Gastrocnemius medialis (tissue), 4 donors: ENCODE results near the gene COL20A1. TPM values are rescaled to one million over a fixed set of nuclear protein-coding genes. Genes with fewer than 3 reads are reported as not detected.

Experiments used
- ATAC-seq, 2 donors: fragments of 150-250 bp; one replicate each; pipeline ENCODE4 v1.9.1; 2016
- DNase-seq, 2 donors: peaks; one replicate each; pipeline ENCODE4 v3.0.0-alpha.2; 2019
- H3K27ac ChIP-seq, 4 donors: fragments of 200-600 bp; sonication (generic); 1 replicate in 1 of 4; 2 replicates in 3 of 4; pipeline ENCODE4 v1.5.1; 2016 to 2018; ENCODE audit warnings: mild to moderate bottlenecking in 2 of 4, moderate library complexity in 1 of 4
- H3K27me3 ChIP-seq, 3 donors: fragments of 200-600 bp; sonication (generic) in 2 of 3; 1 replicate in 1 of 3; 2 replicates in 2 of 3; pipeline versions ENCODE4 v1.5.1 to v1.6.0; 2016 to 2019; ENCODE audit warnings: mild to moderate bottlenecking in 1 of 3, moderate library complexity in 1 of 3
- H3K36me3 ChIP-seq, 2 donors: fragments of 200-600 bp; sonication (generic) in 1 of 2; one replicate each; pipeline ENCODE4 v1.5.1; 2017 to 2018
- H3K4me1 ChIP-seq, 2 donors: fragments of 200-600 bp; sonication (generic) in 1 of 2; one replicate each; pipeline ENCODE4 v1.5.1; 2016 to 2017; ENCODE audit warnings: mild to moderate bottlenecking in 2 of 2
- H3K4me3 ChIP-seq, 4 donors: fragments of 200-600 bp; sonication (generic) in 3 of 4; 1 replicate in 1 of 4; 2 replicates in 3 of 4; pipeline ENCODE4 v1.5.1; 2016 to 2019; ENCODE audit warnings: mild to moderate bottlenecking in 2 of 4
- H3K9me3 ChIP-seq, 3 donors: fragments of 200-600 bp; sonication (generic) in 2 of 3; 1 replicate in 1 of 3; 2 replicates in 2 of 3; pipeline ENCODE4 v1.5.1; 2016 to 2019
- CTCF ChIP-seq, 5 experiments: fragments of 450-650 bp in 3 of 5; fragments of 200-600 bp in 2 of 5; sonication (generic) in 2 of 5; IDR thresholded peaks in 4 of 5; conservative IDR thresholded peaks in 1 of 5; 1 replicate in 4 of 5; 2 replicates in 1 of 5; pipeline ENCODE4 v1.5.1; 2016 to 2019; ENCODE audit warnings: antibody characterized with exemption in 5 of 5, mild to moderate bottlenecking in 3 of 5, moderate library complexity in 3 of 5
- POLR2A ChIP-seq, 2 donors: fragments of 450-650 bp; IDR thresholded peaks; one replicate each; pipeline ENCODE4 v1.6.1; 2017; ENCODE audit warnings: antibody characterized with exemption in 2 of 2, mild to moderate bottlenecking in 2 of 2, moderate library complexity in 2 of 2
- in situ Hi-C, 4 donors: fragments of 200-750 bp; cut with MboI; loops; one replicate each; pipeline versions ENCODE4 v1.15.0 to v1.8.0; 2017; ENCODE audit warnings: low sequenced_read_pairs in 4 of 4
- intact Hi-C: fragments of 100-400 bp; cut with DNase I; formaldehyde crosslinking; loops from one replicate; pipeline ENCODE4 v1.15.1; 2023; ENCODE audit warnings: low total_unique reads
- total RNA-seq, 4 donors: library from RNA; depleted of rRNA; stranded (reverse); fragments of >200 nt; gene quantifications; one replicate each; pipeline versions ENCODE4 v1.1.0 to v1.2.3, GENCODE V29; 2016

The COL20A1 gene
- total RNA-seq, 4 donors from 2014 or later: 0.23 TPM; not detected in 3

- intact Hi-C loops: no loop called here
Measured at GRCh38 chr20:63352811-63353221, 59.8 kb downstream of the COL20A1 start.

GRCh38 chr20:63354636-63355350, 61.8 kb downstream of the COL20A1 start:
- Histone ChIP-seq H3K9me3 (no peaks in the 10 kb centered on the region), H3K4me3 (no peak overlapping the region), H3K36me3 (no peaks in the 10 kb centered on the region), H3K27me3 (peaks cover 8 to 12% (median 12%) of the 10 kb centered on the region in 3 donors), H3K4me1 (no peaks in the 10 kb centered on the region), H3K27ac (no peak overlapping the region)
- ATAC-seq (no peak), DNase-seq (no peak)
- intact Hi-C loops: no loop called here
- no peak for TF ChIP-seq POLR2A (IDR thresholded peaks at IDR 0.05)
- no peak for TF ChIP-seq CTCF (IDR thresholded peaks at IDR 0.05 in 4 of 5, conservative IDR thresholded peaks at IDR 0.05 in 1 of 5)
- in situ Hi-C loops: no loop called here

More at GRCh38 chr20:63352811-63353221, 59.8 kb downstream of the COL20A1 start:
- DNase-seq (no peak), ATAC-seq (no peak)
- H3K9me3 ChIP-seq: no peaks in the 10 kb centered on the region
- H3K4me1 ChIP-seq: no peaks in the 10 kb centered on the region
- in situ Hi-C loops: no loop called here
- no peaks in the 10 kb centered on the region for H3K36me3 ChIP-seq
- TF ChIP-seq CTCF (IDR thresholded peaks at IDR 0.05 in 4 of 5, conservative IDR thresholded peaks at IDR 0.05 in 1 of 5): no peak
- no peak for TF ChIP-seq POLR2A (IDR thresholded peaks at IDR 0.05)
- no peak overlapping the region for H3K27ac ChIP-seq
- H3K27me3 ChIP-seq: peaks cover 7 to 15% (median 13%) of the 10 kb centered on the region in 3 donors
- no peak overlapping the region for H3K4me3 ChIP-seq

- DNase-seq (no peak), ATAC-seq (no peak)
- Histone ChIP-seq H3K9me3 (no peaks in the 10 kb centered on the region), H3K36me3 (no peaks in the 10 kb centered on the region), H3K4me3 (no peak overlapping the region), H3K27me3 (peaks cover 18 to 23% (median 22%) of the 10 kb centered on the region in 3 donors), H3K4me1 (no peaks in the 10 kb centered on the region), H3K27ac (no peak overlapping the region)
- intact Hi-C loops (no loop called here), in situ Hi-C loops (no loop called here)
- no peak for TF ChIP-seq POLR2A (IDR thresholded peaks at IDR 0.05)
- no peak for TF ChIP-seq CTCF (IDR thresholded peaks at IDR 0.05 in 4 of 5, conservative IDR thresholded peaks at IDR 0.05 in 1 of 5)
Measured at GRCh38 chr20:63355781-63356295, 62.9 kb downstream of the COL20A1 start.

GRCh38 chr20:63356511-63356910, 63.5 kb downstream of the COL20A1 start:
- H3K4me3 ChIP-seq: no peak overlapping the region
- in situ Hi-C loops: no loop called here
- H3K27ac ChIP-seq: no peak overlapping the region
- ATAC-seq: no peak
- no peaks in the 10 kb centered on the region for H3K36me3 ChIP-seq
- TF ChIP-seq CTCF (IDR thresholded peaks at IDR 0.05 in 4 of 5, conservative IDR thresholded peaks at IDR 0.05 in 1 of 5) (no peak), POLR2A (IDR thresholded peaks at IDR 0.05) (no peak)
- no peak for DNase-seq
- peaks cover 21 to 24% (median 24%) of the 10 kb centered on the region in 3 donors for H3K27me3 ChIP-seq
- intact Hi-C loops: no loop called here
- no peaks in the 10 kb centered on the region for H3K9me3 ChIP-seq
- H3K4me1 ChIP-seq: no peaks in the 10 kb centered on the region
